M059J (cell line): ENCODE results near the gene LRRC25. TPM values are rescaled to one million over a fixed set of nuclear protein-coding genes. Genes with fewer than 3 reads are reported as not detected.
"Not testable (repeated sequence)": the region's sequence is repeated elsewhere in the genome, so short reads cannot be mapped to it uniquely, and the experiment has no call there.

ENCODE experiments used
- DNase-seq: peaks from one replicate; pipeline ENCODE4 v3.0.0-alpha.2; 2012; ENCODE audit warnings: low read depth
- total RNA-seq: library from RNA; depleted of rRNA; stranded (reverse); fragments of >200 nt; shearing (Covaris generic); gene quantifications from 2 replicates; pipeline ENCODE4 v1.2.3, GENCODE V29; 2014

Gene LRRC25
- total RNA-seq, 1 experiment from 2014 or later, result not detected

- not testable (repeated sequence) for DNase-seq
These were observed 8.3 kb upstream of the LRRC25 start for GRCh38 chr19:18405754-18406153.

- DNase-seq, result not testable (repeated sequence)
These were observed 5.2 kb upstream of the LRRC25 start for GRCh38 chr19:18402455-18403248.

GRCh38 chr19:18401580-18402112, 4.2 kb upstream of the LRRC25 start:
- DNase-seq, result peak; percentile 65

GRCh38 chr19:18399008-18399407, 1.6 kb upstream of the LRRC25 start:
- DNase-seq, result peak; percentile 86

GRCh38 chr19:18396471-18397241, 766 bp downstream of the LRRC25 start:
- DNase-seq, result no peak

- DNase-seq, result no peak
These were observed 3.6 kb downstream of the LRRC25 start for GRCh38 chr19:18393836-18394235.

- no peak for DNase-seq
These were observed 4.5 kb downstream of the LRRC25 start for GRCh38 chr19:18392926-18393325.

GRCh38 chr19:18392417-18392816, 5.0 kb downstream of the LRRC25 start:
- DNase-seq, result peak; percentile 84

GRCh38 chr19:18391509-18392075, 5.8 kb downstream of the LRRC25 start:
- no peak for DNase-seq

- DNase-seq, result no peak
These were observed 7.1 kb downstream of the LRRC25 start for GRCh38 chr19:18390065-18390907.

GRCh38 chr19:18389726-18390064, 7.7 kb downstream of the LRRC25 start:
- no peak for DNase-seq

GRCh38 chr19:18388960-18389725, 8.3 kb downstream of the LRRC25 start:
- no peak for DNase-seq

GRCh38 chr19:18388100-18388959, 9.1 kb downstream of the LRRC25 start:
- peak; percentile 66 for DNase-seq

GRCh38 chr19:18386543-18387271, 10.7 kb downstream of the LRRC25 start:
- DNase-seq, result no peak

GRCh38 chr19:18385675-18386542, 11.5 kb downstream of the LRRC25 start, which contains the start of gene GDF15:
Gene GDF15 (plus strand): TSS chr19:18386158. CDS start chr19:18386190, 32 bp downstream.
- DNase-seq, result no peak

- no peak for DNase-seq
These were observed 12.1 kb downstream of the LRRC25 start for GRCh38 chr19:18385359-18385674.

GRCh38 chr19:18384775-18385174, 12.6 kb downstream of the LRRC25 start:
- no peak for DNase-seq

GRCh38 chr19:18383622-18384021, 13.8 kb downstream of the LRRC25 start:
- DNase-seq, result peak; percentile 33
